HG03139 (cell line): ENCODE results near the gene SLC25A13.
"Not testable (repeated sequence)": the region's sequence is repeated elsewhere in the genome, so short reads cannot be mapped to it uniquely, and the experiment has no call there.

ENCODE experiments used
- ATAC-seq: cut with Tn5 transposase; IDR thresholded peaks from one replicate; pipeline ENCODE4 v1.9.1; 2021; ENCODE audit not compliant: unreplicated experiment

SLC25A13 gene

DNA sequence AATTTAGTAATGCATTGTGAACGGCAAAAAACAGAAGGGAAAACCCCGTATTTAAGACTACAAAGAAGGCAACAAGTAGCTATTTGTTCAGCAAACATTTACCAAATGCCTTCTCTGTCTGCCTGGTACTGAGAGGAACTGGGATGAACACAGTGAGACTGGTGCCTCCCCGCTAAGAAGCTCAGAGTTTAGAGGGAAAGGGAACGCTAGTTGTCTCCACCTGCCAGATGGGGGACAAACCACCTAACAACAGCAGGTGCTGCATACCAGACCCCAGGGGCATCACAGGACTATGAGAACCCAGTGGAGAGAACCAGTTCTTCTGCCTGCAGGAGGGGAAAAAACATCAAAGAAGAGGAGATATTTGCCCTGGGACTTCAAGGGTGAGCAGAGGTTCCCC lies 147.1 kb downstream of the SLC25A13 start:
- no peak for ATAC-seq

DNA sequence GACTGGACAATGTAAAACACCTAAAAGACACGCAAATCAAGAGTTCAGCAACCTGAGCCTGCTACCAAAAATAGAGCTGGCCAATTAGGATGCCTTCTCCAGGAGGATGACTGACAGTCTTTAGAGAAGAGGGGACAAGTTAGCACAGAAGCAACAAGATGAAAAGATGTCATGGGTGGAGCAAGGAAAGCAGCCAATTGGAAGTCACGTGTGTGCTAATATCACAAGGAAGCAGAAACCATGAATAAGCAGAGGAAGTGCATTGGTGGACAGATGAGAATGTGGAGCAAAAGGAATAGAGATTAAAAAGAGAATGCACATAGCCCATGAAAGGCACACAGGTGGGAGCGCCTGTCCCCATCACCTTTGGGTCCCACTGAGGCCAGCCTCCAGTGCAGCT lies 148.1 kb downstream of the SLC25A13 start:
- ATAC-seq = no peak

DNA sequence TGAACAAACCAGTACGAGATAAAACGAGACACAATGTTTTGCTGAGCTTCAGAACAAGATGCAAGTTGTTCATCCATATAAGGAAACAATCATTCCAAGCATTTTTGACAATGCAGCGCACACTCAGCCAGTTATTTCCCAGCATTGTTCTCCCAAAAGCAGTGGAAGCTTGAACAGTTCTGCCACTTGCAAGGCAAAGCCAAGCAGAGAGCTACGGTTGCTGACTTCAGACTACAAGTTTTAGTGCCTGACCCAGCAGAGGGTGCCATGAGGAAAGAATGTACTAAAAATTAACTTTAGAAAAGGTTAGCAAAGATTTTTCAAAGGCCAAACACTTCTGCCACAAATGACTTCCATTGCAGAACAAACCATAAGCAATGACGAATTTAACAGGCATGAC lies 152.5 kb downstream of the SLC25A13 start:
- ATAC-seq = no peak

DNA sequence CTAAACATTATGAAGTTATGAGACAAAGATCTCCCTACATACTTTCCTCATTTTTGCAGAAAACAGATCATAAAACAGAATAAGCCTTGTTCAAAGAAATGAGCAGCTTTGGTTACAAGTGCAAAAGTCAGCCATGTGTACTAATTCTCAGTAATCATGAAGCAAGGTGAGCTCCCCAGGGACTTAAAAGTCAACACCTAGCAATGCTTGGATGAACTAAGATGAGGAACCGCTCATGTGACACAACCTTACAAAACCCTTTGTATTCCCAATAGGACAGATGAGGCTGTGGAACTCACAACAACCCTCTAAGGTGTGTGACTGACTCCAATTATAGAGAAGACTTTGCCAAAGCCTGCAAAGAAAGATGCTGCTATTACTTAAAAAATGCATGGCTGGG lies 154.5 kb downstream of the SLC25A13 start:
- ATAC-seq = peak; percentile 55

DNA sequence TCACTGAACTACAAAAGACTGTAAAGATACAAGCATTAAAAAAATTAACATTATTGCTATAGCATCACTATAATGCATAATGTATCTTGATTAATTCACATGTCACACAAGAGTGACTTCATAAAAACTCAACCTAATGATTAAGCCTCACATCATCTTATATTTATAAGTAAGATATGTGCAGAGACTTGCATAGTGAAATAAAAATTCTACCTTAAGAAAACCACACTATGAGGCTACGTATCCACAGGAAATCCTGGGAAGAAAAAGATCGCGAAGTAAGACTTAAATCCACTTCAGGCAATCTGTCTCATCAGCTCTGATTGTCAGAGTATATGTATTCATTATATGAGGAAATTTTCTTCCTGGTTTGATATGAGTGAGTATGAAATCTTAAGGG lies 160.0 kb downstream of the SLC25A13 start:
- ATAC-seq = no peak

DNA sequence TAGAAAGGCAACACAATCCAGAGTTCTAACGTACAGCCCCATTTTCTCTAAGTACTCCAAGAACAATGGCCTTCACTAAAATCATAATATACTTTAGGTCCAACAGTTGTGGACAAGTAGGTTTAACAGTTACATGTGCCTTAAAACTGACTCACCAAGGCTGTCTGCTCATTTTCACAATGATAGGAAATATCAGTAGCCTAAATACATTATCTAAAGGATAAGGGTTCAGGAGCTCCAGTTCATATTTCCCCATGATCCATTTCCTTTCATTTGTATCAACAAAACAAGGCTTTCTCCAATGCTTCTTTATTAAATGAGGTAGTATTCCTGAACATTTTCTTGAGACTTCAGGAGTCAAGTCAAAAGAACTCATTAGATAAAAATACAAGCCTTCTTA lies 164.0 kb downstream of the SLC25A13 start:
- ATAC-seq = no peak

DNA sequence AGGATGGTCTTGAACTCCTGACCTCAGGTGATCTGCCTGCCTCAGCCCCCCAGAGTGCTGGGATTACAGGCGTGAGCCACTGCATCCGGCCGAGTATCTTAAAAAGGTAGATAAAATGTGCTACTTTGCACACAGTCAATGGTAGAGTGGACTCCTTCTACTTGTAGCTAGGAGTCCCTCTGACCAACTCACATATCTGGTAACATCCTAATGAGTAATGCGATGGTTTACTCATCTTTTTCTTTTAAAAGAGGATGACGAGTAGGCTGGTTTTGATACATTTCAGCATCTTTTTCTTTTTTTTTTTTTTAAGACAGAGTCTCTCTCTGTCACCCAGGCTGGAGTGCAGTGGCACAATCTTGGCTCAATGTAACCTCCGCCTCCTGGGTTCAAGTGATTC lies 167.4 kb downstream of the SLC25A13 start:
- not testable (repeated sequence) for ATAC-seq

DNA sequence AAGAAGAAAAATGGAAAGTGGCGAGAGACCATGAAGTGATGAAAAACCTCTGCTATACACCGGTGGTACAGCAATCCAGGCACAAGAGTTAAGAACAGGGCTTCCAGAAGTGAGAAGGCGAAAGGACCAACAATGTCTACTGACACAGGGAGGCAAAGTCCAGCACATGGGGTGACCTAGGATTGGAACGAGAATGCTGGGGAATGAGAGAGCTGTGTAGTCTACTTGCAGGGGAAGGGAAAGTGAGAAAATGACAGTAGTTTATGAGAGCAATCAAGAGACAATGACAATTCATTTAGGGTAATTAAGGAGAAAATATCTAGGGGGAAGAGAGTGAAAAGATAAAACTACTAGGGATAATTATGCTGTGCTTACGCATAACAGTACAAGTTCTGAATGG lies 169.2 kb downstream of the SLC25A13 start:
- ATAC-seq = no peak

DNA sequence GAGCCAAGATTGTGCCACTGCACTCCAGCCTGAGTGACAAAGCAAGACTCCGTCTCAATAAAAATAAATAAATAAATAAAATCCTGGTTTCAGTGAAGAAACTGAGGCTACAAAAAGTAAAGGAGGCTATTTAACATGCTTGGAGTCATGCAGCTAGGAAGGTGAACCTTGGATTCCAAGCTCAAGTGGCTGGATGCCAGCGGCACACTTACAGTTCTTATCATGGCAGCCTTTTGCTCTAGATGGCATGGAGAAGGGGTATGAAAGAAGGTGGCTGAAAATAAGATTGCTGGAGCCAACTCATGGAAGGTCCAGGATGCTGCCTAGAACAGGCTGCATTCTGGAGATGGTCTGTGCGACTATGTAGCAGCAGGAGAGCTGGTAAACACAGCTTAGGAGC lies 170.0 kb downstream of the SLC25A13 start:
- ATAC-seq = no peak

DNA sequence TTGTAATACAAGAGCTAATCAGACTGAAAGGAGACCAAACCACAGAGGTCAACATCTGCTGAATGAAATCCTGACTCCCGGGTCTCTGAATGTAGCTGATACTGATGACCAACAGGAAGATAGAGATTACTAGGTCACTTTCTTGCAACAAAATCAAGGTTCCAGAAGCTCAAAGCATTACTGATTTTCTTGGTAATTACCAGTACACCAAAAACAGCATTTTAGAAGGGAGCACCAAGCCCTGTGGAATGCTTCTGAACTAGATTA lies 177.7 kb downstream of the SLC25A13 start:
- no peak for ATAC-seq

DNA sequence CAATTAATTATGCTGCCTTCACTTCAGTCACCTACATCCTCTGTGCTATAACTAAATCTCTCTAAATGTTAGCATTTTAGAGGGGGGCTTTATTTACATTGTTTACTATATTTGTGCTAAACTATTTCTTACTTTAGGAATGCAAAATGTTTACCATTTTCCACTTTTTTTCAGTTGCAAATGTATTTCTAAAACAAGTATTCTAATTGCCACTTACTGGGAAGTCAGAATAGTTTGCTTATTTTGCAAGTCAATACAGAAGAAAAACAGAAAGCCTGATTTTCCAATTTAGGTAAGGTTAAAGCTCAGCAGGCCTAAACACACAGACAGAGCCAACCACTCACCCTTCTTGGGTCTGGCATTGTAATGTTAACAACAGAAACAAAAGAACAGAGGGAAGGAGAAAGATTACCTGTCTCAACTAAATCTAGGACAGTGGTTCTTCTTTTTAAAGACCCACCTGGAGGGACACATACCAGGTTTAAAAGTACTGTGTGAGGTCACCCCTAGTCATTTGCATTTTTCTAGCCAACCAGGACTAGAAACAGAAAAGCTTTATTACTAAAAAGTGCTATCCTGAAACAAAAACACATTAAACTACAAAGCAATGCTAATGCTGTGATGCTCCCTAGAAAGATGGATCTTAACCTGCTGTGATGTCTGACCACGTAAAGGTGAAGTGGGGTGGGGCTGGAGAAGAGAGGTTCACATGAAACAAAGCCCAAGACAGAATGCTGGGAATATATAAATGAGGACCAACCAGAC lies 178.2 kb downstream of the SLC25A13 start:
- no peak for ATAC-seq

DNA sequence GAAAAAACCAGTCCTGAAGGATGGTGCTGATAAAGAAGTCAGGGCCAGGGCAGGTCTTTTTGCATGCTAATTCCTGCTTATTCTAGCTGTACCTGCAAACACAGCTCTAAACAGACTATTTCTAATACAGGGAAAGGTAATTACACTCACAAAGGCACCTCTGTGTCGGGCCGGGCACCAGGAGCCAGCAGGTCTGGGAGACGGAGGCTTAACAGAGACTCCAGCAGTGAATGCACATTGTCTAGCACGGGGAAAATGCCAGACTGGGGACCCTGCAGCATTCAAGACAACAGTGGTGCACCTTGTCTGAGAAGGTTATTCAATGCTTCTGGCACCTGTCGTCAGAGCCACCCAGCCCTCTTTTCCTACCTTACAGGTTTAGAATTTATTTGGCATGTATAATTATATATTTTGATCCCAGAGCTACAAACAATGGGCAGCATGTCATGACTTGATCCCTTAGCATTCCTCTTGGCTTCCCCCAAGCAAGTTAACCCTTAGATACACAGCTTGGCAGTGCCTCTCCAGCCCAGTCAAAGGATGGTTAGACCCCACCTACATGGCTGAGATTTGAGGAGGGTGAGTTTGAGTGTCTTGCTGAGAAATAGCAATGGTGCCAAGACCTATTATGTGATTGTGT lies 185.2 kb downstream of the SLC25A13 start:
- no peak for ATAC-seq

DNA sequence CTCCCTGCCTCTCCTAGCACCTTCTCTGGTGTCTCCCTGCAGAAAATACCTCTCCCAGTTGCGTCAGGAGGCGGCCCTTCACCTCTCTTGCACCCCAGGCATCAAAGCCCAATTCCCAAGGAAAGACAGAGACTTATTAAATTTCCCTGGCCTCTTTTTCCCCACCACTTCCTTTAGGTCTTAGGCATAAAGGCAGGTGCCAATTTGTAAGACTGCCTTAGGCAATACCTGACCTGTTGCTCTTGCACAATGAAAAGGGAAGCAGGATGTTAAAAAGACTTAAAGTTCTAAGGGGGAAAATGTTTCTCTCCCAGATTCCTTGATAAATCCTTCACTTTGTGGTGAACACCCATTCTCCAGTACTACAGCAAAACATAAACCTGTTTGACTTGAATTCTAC lies 186.7 kb downstream of the SLC25A13 start:
- ATAC-seq = no peak

DNA sequence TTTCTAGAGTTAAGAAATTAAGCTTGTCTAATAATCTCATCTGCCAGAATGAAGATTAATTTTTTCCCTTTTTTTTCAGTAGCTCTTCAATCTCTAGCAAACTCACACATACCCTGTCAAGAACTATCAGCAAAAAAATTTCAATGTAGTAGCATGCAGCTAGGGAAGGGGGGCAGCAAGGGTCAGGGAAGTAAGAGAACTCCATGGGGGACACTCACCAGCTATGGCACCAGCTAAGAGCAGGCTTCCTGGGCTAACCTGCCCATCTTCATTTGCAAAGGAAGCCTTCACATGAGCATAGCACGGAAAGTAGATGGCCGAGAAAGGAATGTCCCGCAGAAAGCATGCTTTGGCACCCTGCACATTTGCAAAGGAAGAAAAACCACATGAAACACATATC lies 190.4 kb downstream of the SLC25A13 start:
- ATAC-seq = no peak

DNA sequence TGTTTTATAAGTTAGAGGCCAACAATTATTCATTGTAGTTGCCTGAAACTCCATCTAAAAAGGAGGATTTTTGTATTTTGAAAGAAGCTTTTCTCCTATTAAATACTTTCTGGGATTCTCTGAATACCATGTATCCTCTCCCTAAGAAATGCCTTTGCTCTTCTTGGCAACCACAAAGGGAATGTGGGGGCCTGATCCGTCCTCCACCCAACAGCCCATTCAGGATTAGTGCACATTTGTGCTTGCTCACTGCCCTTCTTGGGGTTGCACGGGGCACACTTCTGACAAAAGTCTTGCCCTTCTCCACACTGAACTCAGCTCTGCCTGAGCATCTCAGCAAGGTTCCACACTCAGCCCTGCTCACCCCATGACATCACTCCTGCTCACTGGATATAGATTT lies 194.2 kb downstream of the SLC25A13 start:
- no peak for ATAC-seq

DNA sequence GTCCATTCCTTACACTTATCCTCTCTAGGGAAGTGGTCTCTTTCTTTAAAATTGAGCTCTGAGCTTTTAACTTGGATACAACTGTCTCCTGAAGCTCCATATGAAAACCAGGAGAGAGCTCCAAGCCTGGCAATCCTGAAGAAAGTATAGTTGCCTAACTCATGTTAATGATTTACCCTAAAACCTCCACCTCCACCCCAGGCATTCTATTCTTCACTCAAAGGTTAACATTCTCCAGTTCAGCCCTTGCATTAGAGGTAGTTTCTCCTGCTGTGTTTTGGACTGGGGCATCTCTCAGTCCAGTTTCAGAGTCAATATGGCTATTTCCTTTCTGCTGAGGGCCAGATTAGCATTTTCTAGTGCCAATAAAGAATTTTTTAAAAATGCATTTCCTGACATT lies 195.5 kb downstream of the SLC25A13 start:
- ATAC-seq = no peak

DNA sequence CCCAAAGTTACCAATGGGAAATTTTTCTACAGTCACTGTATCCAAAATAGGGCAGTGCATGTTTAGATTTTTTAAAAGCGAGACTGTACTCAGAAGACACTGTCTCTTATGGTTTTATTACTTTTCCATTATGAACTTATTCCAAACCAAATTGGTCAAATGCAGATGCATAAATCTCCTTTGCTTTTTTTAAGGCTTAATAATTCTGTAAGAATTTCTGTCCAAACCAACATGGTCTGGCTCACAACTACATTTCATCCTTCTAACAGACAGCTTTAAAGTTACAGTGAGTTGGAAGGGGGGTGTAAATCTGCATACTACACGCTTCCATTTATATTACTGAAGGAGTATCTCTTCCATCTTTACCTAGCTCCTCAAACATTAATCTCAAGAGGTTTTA lies 199.2 kb downstream of the SLC25A13 start:
- no peak for ATAC-seq

DNA sequence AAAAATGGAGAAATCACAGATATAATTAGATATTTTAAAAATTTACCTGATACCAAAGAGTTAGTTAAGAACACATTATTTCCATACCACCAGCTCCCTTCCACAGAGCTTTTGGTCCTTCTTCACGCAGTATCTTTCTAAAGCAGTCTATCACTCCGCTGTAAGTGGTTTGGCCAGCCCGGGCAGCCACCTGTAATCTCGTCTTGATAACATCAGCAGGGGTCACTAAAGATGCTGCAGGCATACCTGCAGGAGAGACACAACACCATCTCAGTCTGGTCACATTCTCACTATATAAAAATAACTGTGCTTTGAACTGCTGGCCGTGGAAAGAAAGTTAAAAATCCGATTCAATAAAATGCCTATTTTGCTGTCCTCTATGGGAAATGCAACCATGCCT lies 200.1 kb downstream of the SLC25A13 start:
- ATAC-seq = no peak

DNA sequence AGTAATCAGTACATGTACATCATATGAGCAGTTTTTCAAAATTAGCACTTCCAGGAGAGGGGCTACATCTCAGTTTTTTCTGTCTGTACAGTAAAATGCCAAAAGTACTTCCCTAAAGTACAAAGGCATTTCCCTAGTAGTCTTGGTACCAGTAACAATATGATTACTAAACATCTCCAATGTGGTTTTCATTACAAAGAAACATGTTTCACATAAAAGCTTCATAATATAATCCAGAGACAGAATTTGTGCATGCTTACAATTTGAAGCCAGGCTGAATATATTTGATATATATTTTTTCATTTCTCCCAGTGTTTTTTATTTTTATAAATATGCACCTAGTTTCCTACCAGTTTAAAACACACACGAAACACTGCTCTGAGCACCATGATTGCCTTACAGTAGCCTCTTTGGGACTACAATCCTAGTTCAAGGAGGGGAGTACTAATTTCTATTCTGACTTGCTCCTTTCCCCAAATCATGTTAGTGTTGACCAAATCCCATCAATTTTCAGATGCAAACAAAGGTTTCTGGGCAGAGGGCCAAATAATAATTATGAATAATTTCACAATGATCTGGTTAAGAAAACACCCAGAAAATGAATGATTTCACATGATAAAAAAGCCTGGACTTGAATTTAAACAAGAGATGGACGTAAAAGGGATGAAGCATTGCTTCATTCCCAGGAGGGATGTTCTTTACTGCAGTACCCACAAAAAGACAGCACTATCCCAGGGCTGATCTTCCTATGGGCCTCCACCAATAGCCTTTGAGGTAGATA lies 201.3 kb downstream of the SLC25A13 start:
- ATAC-seq = no peak

DNA sequence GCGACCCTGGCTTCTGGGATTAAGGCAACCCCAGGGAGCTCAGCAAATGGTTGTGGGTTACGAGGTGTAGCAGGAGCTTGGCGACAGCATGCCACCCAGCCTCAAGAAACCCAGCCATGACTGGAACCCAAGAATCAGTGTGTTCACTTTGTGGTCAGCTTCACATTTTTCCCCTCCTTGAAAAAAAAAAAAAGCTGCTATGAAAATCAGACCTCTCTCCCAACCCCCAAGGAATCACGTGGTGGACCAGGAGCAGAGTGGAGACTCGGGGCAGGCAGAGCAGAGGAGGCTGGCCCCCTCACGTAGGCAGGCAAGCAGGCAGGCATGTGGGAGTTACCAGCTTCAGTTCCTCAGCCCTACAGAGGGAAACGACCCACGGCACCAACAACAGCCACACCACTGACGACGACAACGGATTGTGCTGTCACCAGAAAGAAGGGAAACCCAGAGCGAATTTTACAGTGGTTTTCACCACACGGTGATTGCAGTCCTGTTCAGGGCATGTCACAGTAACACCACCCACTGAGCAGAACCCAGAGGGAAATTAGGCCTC lies 203.4 kb downstream of the SLC25A13 start:
- no peak for ATAC-seq

DNA sequence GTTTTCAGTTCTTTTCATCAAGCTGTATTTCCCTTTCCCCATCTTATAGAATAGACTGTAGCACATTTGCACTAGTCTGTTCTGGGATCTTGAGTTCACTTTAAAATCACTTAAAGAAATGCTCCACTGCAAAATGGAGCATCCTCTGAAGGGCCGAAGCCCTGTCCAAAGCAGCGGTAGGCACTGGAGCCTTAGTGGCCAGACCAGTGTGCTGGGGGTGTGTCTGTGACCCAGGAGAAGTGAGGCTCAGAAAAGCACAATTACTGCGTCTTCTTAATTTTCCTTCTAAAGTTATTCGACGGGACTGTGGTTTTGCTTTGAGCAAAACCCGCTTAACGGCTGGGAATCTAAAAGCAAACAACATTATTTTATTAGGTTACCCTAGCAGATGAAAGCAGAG lies 205.7 kb downstream of the SLC25A13 start:
- no peak for ATAC-seq

DNA sequence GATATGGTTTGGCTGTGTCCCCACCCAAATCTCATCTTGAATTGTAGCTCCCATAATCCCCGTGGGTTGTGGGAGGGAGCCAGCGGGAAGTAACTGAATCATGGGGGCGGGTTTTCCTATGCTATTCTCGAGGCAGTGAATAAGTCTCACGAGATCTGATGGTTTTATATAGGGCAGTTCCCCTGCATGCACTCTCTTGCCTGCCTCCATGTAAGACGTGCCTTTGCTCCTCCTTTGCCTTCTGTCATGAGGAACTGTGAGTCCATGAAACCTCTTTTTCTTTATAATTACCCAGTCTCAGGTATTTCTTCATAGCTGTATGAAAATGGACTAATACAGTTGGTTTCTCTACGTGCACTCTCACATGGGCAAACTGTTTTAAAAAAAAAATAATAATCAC lies 207.7 kb downstream of the SLC25A13 start:
- no peak for ATAC-seq
